ENCODE results near the gene CORIN.
"Not testable (repeated sequence)": the region's sequence is repeated elsewhere in the genome, so short reads cannot be mapped to it uniquely, and the experiment has no call there.

Gene CORIN

GRCh38 chr4:47719576-47719975 is 118.3 kb downstream of the CORIN start:
- DNase-seq, result no peak

GRCh38 chr4:47718696-47719095 is 119.2 kb downstream of the CORIN start:
- no peak for DNase-seq

DNA sequence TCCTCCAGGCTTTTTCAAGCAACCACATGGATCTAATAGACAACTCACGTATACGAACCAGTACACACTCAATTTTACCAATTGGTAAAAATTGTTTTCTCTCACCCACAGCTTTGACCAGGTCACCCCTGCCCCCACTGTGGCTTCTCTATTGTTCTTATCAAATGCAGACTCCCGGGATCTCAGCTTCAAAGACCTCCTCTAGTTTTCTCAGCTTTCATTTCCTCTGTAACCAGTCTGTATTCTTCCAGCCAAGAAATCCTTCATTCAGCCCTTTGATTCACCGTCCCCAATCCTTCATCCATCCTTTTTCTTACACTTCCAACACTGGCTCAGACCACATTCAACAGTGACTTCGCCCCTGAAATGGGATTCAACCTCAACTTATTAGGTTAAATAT is 120.7 kb downstream of the CORIN start:
- DNase-seq, result no peak

DNA sequence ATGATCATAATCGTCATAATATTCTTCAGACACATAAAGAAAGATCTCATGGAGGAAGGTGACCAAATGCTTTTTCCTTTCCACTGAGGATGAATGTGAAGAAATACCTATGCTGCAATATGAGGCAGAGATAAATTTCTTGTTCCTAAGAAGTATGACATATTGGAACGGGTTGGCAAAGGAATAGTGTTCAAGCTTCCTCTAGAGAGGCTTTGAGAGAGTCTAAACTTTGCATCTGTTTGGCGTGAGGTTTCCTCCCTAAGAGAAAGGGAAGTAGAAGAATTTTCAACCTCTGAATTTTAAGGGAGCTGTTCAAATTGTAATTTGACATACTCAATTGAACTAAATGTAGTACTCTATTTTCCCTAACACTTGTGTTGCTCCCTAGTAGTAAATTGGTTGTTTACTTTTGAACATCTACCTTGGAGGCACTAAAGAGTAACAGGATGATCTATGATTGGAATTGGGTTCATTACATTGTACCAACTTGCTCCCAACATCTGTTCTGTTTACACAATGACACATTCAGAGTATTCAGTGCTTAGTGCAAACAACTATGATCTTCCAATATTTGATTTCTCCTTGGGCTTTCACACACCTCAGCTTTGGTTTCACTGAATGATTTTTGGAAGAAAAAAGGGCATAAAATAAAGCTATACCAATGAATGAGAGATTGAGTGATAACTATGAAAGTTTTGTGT is 122.0 kb downstream of the CORIN start:
- no peak for DNase-seq

DNA sequence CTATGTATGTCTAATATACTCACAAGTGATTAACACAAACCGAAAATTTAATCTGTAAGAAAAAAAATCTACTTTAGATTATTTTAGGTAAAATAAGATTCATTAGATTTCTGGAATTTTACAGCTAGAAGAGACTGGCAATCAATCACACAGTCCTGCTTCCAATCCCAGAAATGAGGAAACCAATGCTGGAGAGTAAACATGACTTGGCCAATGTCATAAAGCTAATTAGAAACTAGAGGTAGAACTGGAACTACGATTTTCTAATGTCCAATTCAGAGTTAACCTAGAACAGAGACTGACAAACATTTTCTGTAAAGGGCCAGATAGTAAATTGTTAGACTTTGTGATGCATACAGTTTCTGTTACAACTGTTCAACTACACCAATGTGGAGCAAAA is 123.6 kb downstream of the CORIN start:
- DNase-seq, result no peak

DNA sequence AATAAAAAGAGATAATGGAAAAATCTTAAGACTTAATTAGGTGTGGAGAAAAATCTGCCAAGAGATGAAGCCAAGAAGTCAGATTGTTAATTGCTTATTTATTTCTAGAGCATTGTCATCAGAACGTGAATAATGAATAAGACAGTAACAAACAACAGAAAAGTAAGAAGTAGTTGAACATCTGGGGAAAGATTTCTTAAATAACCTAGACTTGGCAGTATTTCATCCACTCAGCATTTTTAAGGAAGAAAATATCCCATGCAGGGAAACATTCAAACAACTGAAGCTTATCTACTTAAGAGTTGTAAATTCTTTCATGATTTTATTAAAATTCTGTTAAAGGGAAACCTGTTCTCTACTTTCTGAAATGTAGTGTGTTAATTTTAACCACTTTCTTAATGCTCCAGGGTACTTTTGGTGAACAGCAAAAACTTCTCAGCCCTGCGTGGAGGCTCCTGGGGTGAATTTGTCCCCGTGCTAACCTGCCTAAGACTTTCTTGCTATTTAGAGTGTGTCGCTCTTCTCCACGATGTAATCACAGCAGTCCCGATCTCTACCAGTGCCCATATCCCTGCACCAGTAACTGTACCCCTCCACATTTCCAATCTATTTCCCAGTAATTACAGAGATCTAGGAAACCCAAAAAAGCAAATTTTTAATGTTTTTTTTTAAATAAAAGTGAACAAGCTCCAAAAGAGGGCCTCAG is 124.6 kb downstream of the CORIN start:
- DNase-seq, result no peak

DNA sequence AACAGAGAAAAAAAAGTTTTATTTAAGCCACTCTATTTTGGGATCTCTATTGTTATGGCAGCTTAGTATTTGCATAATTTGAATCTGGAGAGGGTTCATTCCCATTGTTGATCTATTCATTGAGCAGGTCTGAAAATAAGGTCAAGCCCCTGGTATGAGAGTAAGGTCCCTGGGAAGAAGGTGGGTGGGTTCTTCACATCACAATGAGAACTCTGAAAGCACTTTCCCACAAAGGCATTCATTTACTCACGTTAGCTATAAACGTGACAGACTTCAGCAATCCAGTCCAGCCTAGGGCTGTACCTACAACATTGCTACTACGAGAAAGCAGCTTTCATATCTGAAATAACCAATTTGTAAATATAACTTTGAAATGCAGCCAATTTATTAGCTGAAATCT is 126.2 kb downstream of the CORIN start:
- DNase-seq, result no peak

DNA sequence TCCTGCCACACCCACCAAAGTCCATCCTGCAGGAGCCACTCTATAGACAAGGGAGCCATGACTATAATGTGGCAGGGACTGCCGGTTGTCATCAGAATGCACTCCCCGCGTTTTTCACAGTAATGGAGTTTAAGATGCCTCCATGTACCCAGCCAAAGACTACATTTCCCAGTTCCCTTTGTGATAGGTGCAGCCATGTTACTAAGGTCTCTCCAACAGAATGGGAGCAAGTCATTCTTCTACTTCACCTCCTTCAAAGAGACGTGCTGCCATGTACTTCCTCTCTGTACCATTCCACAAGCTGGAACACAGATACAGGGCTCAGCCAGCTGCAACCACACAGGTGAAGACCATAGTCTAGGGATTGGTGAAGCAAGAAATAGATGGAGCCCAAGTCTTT is 126.7 kb downstream of the CORIN start:
- DNase-seq, result no peak

DNA sequence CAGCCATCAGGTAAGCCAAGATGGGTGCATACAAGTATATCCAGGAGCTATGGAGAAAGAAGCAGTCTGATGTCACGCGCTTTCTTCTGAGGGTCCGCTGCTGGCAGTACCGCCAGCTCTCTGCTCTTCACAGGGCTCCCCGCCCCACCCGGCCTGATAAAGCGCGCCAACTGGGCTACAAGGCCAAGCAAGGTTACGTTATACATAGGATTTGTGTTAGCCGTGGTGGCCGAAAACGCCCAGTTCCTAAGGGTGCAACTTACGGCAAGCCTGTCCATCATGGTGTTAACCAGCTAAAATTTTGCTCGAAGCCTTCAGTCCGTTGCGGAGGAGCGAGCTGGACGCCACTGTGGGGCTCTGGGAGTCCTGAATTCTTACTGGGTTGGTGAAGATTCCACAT is 131.5 kb downstream of the CORIN start:
- not testable (repeated sequence) for DNase-seq

DNA sequence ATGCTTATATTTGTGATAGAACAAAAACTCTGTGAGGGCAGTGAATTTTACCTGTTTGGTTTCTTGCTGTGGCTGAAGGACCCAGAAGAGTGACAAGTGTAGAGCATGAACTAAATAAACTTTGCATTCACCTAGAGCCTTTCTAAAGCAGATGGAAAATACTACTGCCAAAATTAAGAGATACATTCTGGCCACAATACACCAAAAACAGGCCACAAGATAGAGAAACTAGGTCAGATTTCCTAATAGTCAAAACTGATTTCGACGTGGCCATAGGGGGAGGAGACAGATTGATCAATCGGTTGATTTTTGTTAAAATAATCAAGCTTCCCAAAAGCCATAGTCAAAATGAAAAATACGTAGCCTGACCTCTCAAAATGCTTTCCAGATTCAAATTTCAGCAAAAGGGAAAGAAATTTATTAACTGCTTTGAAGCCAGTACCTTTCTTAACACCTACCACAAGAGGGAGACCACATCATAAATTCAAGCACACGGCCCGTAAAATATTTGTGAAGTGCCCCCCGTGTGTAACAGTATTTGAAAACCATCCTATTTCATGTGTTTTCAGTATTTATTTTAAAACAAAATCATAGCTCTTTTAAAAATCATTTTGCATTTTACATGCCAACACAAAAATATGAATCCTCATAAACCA is 132.4 kb downstream of the CORIN start:
- DNase-seq, result no peak

- no peak for DNase-seq
These were observed 133.1 kb downstream of the CORIN start for GRCh38 chr4:47704693-47705325.

GRCh38 chr4:47703956-47704355 is 133.9 kb downstream of the CORIN start:
- DNase-seq, result no peak

GRCh38 chr4:47703008-47703407 is 134.9 kb downstream of the CORIN start:
- no peak for DNase-seq

GRCh38 chr4:47701286-47701685 is 136.6 kb downstream of the CORIN start:
- DNase-seq, result no peak

- DNase-seq, result no peak
These were observed 139.0 kb downstream of the CORIN start for GRCh38 chr4:47698837-47699236.

DNA sequence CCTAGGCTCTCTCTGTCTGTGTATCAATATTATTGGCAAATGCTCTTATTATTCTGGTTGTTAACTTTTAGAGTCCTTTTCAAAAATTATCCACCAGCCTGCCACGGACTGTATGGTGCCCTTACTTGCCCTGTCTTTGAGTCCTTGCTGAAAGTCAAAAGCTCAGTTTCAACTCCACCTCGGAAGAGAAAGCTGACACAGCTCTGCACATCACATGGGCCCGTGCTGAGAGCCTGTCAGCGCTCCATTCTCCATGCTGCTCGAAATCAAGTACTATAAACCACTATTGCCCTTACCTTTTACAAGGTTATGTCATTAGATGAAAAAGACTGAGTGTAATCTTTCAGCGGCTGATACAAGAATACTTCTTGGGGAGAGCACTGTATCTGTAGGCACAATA is 141.0 kb downstream of the CORIN start:
- DNase-seq, result no peak

DNA sequence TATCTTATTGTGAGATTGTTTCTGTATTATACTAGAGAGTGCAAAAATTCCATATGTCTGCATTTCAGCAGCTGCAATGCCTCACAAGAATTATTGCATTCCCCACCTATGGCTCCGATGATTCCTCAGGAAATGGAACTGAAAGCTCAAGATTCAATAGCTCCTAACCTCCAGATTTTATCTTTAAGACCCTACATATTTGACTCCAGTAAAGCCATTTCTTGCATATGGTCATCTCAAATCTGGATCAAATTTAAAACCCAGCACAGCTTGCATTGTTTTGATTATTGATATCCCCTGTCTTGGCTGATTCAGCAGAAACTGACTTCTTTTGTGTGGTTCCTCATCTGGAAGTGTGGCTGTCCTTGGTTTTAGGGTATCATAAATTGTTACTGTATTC is 142.6 kb downstream of the CORIN start:
- no peak for DNase-seq

- no peak for DNase-seq
These were observed 143.5 kb downstream of the CORIN start for GRCh38 chr4:47694322-47694721.

- DNase-seq, result no peak
These were observed 145.2 kb downstream of the CORIN start for GRCh38 chr4:47692691-47693090.

GRCh38 chr4:47691757-47692383 is 146.0 kb downstream of the CORIN start:
- DNase-seq, result not testable (repeated sequence)

DNA sequence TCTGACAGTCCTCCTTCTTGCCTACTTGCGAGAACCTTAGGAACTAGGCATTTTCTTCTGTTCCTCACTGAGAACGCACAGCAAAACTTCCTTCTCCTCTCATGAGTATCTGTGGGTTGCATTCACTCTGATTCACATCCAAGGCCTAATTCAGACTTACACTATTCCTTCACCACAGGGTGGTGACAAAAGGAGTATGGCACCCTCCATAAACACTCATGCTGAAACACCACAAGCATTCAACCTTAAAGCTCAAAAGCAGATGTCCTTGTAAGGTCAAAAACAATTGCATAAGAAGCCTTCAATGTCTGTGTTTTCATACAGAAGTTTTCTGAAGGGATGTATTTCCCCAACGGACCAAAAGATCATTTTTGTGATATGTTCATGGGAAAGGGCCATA is 147.3 kb downstream of the CORIN start:
- DNase-seq, result no peak

- DNase-seq, result no peak
These were observed 151.5 kb downstream of the CORIN start for GRCh38 chr4:47686294-47686872.

- DNase-seq, result no peak
These were observed 162.1 kb downstream of the CORIN start for GRCh38 chr4:47675806-47676205.

Measured in GF-D8 (cell line).